ENCODE measurements around the gene CLK2. TPM values are rescaled to one million over a fixed set of nuclear protein-coding genes. Genes with fewer than 3 reads are reported as not detected.

CLK2 gene
- polyA plus RNA-seq, 1 donor (not counting 4 experiments of a cell fraction or from before 2014, with no cell fraction given), result 45.3 TPM

GRCh38 chr1:155318082-155318481 lies 44.8 kb upstream of the CLK2 start:
- Histone ChIP-seq H2AFZ (ENCODE audit: control insufficient read depth, low read length) (no peak overlapping the region), H3K36me3 (ENCODE audit: control insufficient read depth in 2 of 2, extremely low read depth in 1 of 2, insufficient read depth in 2 of 2, low read length in 2 of 2) (peaks cover 33 to 43% of the 10 kb centered on the region in 2 experiments), H3K4me3 (ENCODE audit: control insufficient read depth in 2 of 3, extremely low read depth in 1 of 3, insufficient read depth in 2 of 3, low read depth in 1 of 3, low read length in 3 of 3) (no peak overlapping the region), H3K79me2 (ENCODE audit: control insufficient read depth, insufficient read depth, low read length) (peaks cover 12% of the 10 kb centered on the region), H3K4me1 (ENCODE audit: control insufficient read depth, extremely low read depth, insufficient read depth, low read length) (peaks cover 12% of the 10 kb centered on the region), H3K9ac (ENCODE audit: control insufficient read depth, extremely low read depth, insufficient read depth, low read length) (no peak overlapping the region), H3K27ac (ENCODE audit: control insufficient read depth, insufficient read depth, low read length) (no peak overlapping the region), H3K27me3 (ENCODE audit: control insufficient read depth, extremely low read depth, insufficient read depth, low read length) (no peaks in the 10 kb centered on the region), H4K20me1 (ENCODE audit: control insufficient read depth, extremely low read depth, insufficient read depth, low read length) (peaks cover 28% of the 10 kb centered on the region), H3K9me3 (ENCODE audit: control insufficient read depth, low read depth, low read length) (no peaks in the 10 kb centered on the region), H3K9me1 (ENCODE audit: control insufficient read depth, extremely low read depth, insufficient read depth, low read length) (no peaks in the 10 kb centered on the region), H3K4me2 (ENCODE audit: control insufficient read depth, extremely low read depth, insufficient read depth, low read depth, low read length) (no peak overlapping the region)
- dilution Hi-C loops (cut with MboI; ENCODE audit: extremely low pct_ligation_motif_present, low sequenced_read_pairs), result no loop called here
- FAIRE-seq (no peak), DNase-seq (ENCODE audit: low read depth, low spot score) (no peak)
- no peak for TF ChIP-seq CTCF (optimal IDR thresholded peaks at IDR 0.05 in 1 of 3, IDR thresholded peaks at IDR 0.05 in 1 of 3, conservative IDR thresholded peaks at IDR 0.05 in 1 of 3; ENCODE audit: extremely low read depth in 1 of 3, insufficient read depth in 2 of 3, low read length in 3 of 3)
- no peak for TF ChIP-seq EZH2 (IDR thresholded peaks at IDR 0.05; ENCODE audit: low read length)

GRCh38 chr1:155316922-155317321 lies 43.6 kb upstream of the CLK2 start:
- no peak overlapping the region for H3K27ac ChIP-seq (ENCODE audit: control insufficient read depth, insufficient read depth, low read length)
- H3K9me3 ChIP-seq (ENCODE audit: control insufficient read depth, low read depth, low read length), result no peaks in the 10 kb centered on the region
- peaks cover 21% of the 10 kb centered on the region for H3K79me2 ChIP-seq (ENCODE audit: control insufficient read depth, insufficient read depth, low read length)
- dilution Hi-C loops (cut with MboI; ENCODE audit: extremely low pct_ligation_motif_present, low sequenced_read_pairs), result no loop called here
- TF ChIP-seq EZH2 (IDR thresholded peaks at IDR 0.05; ENCODE audit: low read length) (no peak), CTCF (optimal IDR thresholded peaks at IDR 0.05 in 1 of 3, IDR thresholded peaks at IDR 0.05 in 1 of 3, conservative IDR thresholded peaks at IDR 0.05 in 1 of 3; ENCODE audit: extremely low read depth in 1 of 3, insufficient read depth in 2 of 3, low read length in 3 of 3) (no peak)
- no peak overlapping the region for H3K9ac ChIP-seq (ENCODE audit: control insufficient read depth, extremely low read depth, insufficient read depth, low read length)
- no peak for FAIRE-seq
- no peak for DNase-seq (ENCODE audit: low read depth, low spot score)
- no peaks in the 10 kb centered on the region for H3K9me1 ChIP-seq (ENCODE audit: control insufficient read depth, extremely low read depth, insufficient read depth, low read length)
- peaks cover 12% of the 10 kb centered on the region for H3K4me1 ChIP-seq (ENCODE audit: control insufficient read depth, extremely low read depth, insufficient read depth, low read length)
- no peaks in the 10 kb centered on the region for H3K27me3 ChIP-seq (ENCODE audit: control insufficient read depth, extremely low read depth, insufficient read depth, low read length)
- peaks cover 35 to 52% of the 10 kb centered on the region in 2 experiments for H3K36me3 ChIP-seq (ENCODE audit: control insufficient read depth in 2 of 2, extremely low read depth in 1 of 2, insufficient read depth in 2 of 2, low read length in 2 of 2)
- no peak overlapping the region for H3K4me2 ChIP-seq (ENCODE audit: control insufficient read depth, extremely low read depth, insufficient read depth, low read depth, low read length)
- no peak overlapping the region for H3K4me3 ChIP-seq (ENCODE audit: control insufficient read depth in 2 of 3, extremely low read depth in 1 of 3, insufficient read depth in 2 of 3, low read depth in 1 of 3, low read length in 3 of 3)
- H4K20me1 ChIP-seq (ENCODE audit: control insufficient read depth, extremely low read depth, insufficient read depth, low read length), result peaks cover 30% of the 10 kb centered on the region
- no peak overlapping the region for H2AFZ ChIP-seq (ENCODE audit: control insufficient read depth, low read length)
